Spleen (tissue), 7 donors: ENCODE results near the gene TNFSF8.

ENCODE experiments used
- POLR2A ChIP-seq, 3 donors: fragments of 450-650 bp; IDR thresholded peaks; one replicate each; pipeline ENCODE4 v1.5.1; 2017; ENCODE audit warnings: antibody characterized with exemption in 3 of 3, mild to moderate bottlenecking in 1 of 3
- POLR2AphosphoS5 ChIP-seq, 3 donors: sonication (generic); formaldehyde crosslinking; IDR thresholded peaks; one replicate each; pipeline ENCODE4 v1.5.1; 2017; ENCODE audit warnings: antibody characterized with exemption in 3 of 3
- TF ChIP-seq, protein P1 (sequence below), 11 experiments: fragments of 200-600 bp in 7 of 11; fragments of 450-650 bp in 4 of 11; sonication (generic) in 4 of 11; IDR thresholded peaks in 8 of 11; conservative IDR thresholded peaks in 3 of 11; 1 replicate in 7 of 11; 2 replicates in 4 of 11; pipeline versions ENCODE4 v1.4.0 to v1.8.0; 2016 to 2021; ENCODE audit warnings: antibody characterized with exemption in 11 of 11, inconsistent platforms in 4 of 11, mild to moderate bottlenecking in 1 of 11
- donor health status: DM: no; HTN: no; CAD: no; lungs with moderate emphysema.
- donor health status: DM: no; HTN: no; CAD: no.
- donor health status: DM: no; HTN: no; CAD: no.

DNA sequence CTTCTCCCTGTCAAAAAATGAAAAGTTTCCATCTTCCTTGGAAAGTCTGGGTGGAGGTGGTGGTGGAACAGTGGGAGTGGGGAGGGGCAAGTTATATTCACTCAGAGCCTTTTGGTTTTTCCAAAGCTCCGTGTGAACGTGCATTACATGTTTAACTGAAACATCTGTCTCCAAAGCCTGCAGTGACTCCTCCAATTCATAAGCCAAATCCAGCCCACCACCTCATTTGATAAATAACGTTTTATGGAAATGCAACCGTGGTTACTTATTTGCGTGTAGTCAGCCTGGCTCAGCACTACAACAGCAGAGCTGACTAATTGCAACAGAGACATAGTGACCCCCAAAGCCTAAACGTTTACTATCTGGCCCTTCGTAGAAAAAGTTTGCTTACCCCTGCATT, 13.9 kb downstream of the TNFSF8 start:
- TF ChIP-seq, protein P1, sequence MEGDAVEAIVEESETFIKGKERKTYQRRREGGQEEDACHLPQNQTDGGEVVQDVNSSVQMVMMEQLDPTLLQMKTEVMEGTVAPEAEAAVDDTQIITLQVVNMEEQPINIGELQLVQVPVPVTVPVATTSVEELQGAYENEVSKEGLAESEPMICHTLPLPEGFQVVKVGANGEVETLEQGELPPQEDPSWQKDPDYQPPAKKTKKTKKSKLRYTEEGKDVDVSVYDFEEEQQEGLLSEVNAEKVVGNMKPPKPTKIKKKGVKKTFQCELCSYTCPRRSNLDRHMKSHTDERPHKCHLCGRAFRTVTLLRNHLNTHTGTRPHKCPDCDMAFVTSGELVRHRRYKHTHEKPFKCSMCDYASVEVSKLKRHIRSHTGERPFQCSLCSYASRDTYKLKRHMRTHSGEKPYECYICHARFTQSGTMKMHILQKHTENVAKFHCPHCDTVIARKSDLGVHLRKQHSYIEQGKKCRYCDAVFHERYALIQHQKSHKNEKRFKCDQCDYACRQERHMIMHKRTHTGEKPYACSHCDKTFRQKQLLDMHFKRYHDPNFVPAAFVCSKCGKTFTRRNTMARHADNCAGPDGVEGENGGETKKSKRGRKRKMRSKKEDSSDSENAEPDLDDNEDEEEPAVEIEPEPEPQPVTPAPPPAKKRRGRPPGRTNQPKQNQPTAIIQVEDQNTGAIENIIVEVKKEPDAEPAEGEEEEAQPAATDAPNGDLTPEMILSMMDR (IDR thresholded peaks at IDR 0.05 in 8 of 11, conservative IDR thresholded peaks at IDR 0.05 in 3 of 11), result no peak
- TF ChIP-seq POLR2A (IDR thresholded peaks at IDR 0.05) (no peak), POLR2AphosphoS5 (IDR thresholded peaks at IDR 0.05) (no peak)
